Activated naive CD4-positive, alpha-beta T cell treated with anti-CD3 and anti-CD28 coated beads, Interleukin-2, amount 50 U/mL, for 72 hours (primary cell): ENCODE data around the gene DHRS7B. TPM values are rescaled to one million over a fixed set of nuclear protein-coding genes. Genes with fewer than 3 reads are reported as not detected.
A peak's percentile ranks its signal among the peaks of the same experiment; 100 is the strongest.
"Not testable (repeated sequence)": the region's sequence is repeated elsewhere in the genome, so short reads cannot be mapped to it uniquely, and the experiment has no call there.

ENCODE experiments used
- ATAC-seq, 2 donors: fragments of 150-1000 bp; cut with Tn5 transposase; 2 replicates each; pipeline ENCODE4 v1.10.0; 2021; ENCODE audit warnings: mild to moderate bottlenecking in 2 of 2, moderate library complexity in 2 of 2
- DNase-seq, 2 donors: peaks; one replicate each; pipeline ENCODE4 v3.0.0; 2021 to 2022; ENCODE audit warnings: low spot score in 2 of 2
- H3K27ac Mint-ChIP-seq, 2 donors: one replicate each; pipeline ENCODE4 v1.8.0; 2022; ENCODE audit warnings: mild to moderate bottlenecking in 2 of 2, mixed read lengths in 2 of 2
- H3K36me3 Mint-ChIP-seq, 2 donors: one replicate each; pipeline ENCODE4 v1.8.0; 2022; ENCODE audit warnings: mixed read lengths in 2 of 2
- H3K9me3 Mint-ChIP-seq, 2 donors: one replicate each; pipeline ENCODE4 v1.8.0; 2022; ENCODE audit warnings: mixed read lengths in 2 of 2
- total RNA-seq, 2 donors: library from RNA; stranded (reverse); gene quantifications; one replicate each; pipeline ENCODE4 v1.2.3, GENCODE V29; 2022

The DHRS7B gene, protein sequence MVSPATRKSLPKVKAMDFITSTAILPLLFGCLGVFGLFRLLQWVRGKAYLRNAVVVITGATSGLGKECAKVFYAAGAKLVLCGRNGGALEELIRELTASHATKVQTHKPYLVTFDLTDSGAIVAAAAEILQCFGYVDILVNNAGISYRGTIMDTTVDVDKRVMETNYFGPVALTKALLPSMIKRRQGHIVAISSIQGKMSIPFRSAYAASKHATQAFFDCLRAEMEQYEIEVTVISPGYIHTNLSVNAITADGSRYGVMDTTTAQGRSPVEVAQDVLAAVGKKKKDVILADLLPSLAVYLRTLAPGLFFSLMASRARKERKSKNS
- total RNA-seq, result 10 to 100 TPM; 15.8 to 16.5 TPM

DNA sequence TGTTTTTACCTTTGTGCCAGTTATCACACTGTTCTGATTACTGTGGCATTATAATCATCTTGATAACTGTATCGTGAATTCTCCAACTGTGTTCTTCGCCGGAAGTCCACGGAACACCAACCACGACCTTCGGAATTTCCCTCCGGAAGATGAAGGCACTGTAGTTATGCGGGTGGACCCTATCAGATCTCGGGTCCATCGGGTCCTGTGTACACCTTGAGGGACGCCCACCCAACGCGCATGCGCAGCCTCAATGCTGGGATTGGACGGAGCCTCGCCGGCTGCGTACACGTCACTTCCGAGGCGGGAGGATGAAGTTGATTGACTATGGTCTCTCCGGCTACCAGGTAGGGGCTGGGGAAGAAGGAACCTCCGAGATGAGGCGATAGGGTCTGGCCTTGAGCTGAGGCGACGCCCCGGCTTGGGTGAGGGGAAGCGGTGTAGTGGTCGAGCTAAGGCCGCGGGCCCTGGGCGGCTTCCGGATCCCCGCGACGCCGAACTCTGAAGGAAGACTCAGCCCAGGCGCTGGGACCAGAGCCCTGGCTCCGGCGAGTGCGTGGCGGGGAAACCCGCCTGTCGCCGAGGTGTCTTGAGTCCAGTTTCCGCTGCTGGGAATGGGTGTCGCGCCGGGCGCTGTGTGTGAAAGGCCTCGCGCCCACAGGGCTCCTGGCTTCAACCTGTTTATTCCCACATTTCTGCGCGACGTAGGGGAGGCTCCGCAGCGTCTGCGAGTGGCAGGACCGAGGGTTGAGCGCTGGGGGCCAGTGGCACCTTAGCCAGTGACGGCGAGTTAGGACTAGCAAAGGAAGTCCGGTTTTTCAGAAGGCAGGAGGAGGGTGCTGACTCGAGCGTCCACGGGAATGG lies at the start of gene DHRS7B:
TSS of gene DHRS7B (plus strand) at position 320 of the 864 bp plus-strand sequence. CDS start at position 328, 8 bp downstream.
- DNase-seq (peak; percentile 95 to 98), ATAC-seq (peak; percentile 96)
- Mint-ChIP-seq H3K9me3 (no peaks in the 10 kb centered on the region), H3K36me3 (peaks cover 13 to 14% of the 10 kb centered on the region in 2 donors), H3K27ac (peak within 1 kb of the TSS; percentile 93 to 95)

DNA sequence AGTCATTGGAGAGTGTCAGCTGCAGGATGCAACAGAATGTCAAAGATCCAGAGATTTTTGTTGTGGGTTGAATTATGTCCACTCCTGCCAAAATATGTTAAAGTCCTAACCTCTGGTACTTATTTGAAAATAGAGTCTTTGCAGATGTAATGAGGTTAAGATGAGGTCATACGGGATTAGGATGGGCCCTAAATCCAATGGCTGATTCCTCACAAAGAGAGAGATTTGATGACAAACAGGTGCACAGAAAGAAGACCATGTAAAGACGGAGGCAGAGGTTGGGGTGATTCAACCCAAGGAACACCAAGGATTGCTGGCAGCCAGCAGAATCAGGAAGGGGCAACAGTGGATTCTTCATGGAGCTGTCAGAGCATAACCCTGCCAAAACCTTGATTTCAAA lies 49.5 kb upstream of the DHRS7B start:
- DNase-seq, result no peak
- H3K9me3 Mint-ChIP-seq, result no peaks in the 10 kb centered on the region
- H3K27ac Mint-ChIP-seq, result no peak overlapping the region
- no peak for ATAC-seq
- no peaks in the 10 kb centered on the region for H3K36me3 Mint-ChIP-seq

DNA sequence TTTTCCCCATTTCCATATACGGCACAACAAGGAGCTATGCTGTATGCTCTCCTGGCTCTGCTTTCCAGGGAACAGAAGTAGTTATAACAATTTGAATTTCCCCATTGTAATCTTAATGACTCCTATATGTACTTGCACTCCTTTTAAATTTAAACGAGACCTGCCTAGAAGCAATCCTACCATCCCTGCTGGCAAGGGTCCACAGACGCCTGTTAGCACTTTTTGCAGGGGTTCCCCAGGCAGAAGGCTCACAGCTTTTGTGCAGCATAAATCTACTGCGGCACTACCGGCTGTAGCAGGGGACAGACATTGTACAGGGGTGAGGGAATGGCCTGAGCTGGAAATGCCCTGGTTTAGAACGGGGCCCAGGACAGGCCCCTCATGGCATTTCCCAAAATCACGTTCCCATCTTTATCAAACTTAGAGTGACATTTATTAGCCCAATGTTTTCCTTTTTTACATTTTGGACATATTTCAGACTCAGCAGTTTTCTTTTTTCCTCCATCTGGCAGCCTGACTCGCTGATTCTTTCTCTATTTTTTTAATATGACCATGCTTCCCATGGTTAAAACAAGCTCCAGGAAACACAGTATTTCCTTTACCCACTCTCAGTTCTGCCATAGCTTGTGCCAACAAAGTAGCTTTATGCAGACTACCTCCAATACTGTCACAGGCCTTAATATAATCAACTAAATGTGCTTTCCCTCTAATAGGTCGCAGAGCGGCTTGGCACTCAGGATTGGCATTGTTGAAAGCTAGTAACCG lies 48.6 kb upstream of the DHRS7B start:
- DNase-seq (no peak), ATAC-seq (no peak)
- Mint-ChIP-seq H3K9me3 (no peaks in the 10 kb centered on the region), H3K27ac (no peak overlapping the region), H3K36me3 (no peaks in the 10 kb centered on the region)

DNA sequence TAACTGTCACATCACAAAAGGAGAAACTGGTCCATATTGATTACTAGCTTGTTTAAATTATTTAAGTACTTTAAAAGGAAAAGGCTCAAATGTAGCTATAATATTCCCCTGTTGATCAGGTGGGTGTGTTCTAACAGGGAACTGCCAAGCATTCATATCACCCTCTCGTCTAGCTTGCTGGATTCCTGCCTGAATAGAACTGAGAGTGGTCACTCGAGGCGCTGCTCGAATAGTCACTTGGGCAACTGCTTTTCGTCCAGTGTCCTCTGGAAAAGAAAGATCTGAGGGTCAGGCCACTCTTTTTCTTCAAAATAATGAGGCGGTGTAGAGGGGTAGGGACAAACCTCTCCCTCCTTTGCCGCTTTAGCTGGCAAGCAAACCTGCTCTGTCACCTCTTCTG lies 47.6 kb upstream of the DHRS7B start:
- no peak overlapping the region for H3K27ac Mint-ChIP-seq
- no peak for ATAC-seq
- DNase-seq, result no peak
- H3K9me3 Mint-ChIP-seq, result no peaks in the 10 kb centered on the region
- no peaks in the 10 kb centered on the region for H3K36me3 Mint-ChIP-seq

DNA sequence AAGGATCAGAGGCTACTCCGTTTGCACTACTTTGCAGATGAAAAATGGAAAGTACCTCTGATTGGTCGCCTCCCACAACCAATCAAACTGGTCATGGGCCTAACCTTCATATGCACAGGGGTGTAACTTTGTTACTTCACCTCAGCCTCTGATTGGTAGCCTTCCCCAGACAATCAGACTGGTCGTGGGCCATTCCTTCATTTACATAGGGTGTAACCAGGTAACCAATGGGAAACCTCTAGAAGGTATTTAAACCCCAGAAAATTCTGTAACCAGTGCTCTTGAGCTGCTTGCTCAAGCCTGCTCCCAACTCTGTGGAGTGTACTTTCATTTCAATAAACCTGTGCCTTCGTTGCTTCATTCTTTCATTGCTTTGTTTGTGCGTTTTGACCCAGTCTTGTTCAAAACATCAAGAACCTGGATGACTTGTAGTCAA lies 44.7 kb upstream of the DHRS7B start:
- DNase-seq, result no peak
- no peaks in the 10 kb centered on the region for H3K9me3 Mint-ChIP-seq
- no peaks in the 10 kb centered on the region for H3K36me3 Mint-ChIP-seq
- ATAC-seq, result no peak
- no peak overlapping the region for H3K27ac Mint-ChIP-seq

DNA sequence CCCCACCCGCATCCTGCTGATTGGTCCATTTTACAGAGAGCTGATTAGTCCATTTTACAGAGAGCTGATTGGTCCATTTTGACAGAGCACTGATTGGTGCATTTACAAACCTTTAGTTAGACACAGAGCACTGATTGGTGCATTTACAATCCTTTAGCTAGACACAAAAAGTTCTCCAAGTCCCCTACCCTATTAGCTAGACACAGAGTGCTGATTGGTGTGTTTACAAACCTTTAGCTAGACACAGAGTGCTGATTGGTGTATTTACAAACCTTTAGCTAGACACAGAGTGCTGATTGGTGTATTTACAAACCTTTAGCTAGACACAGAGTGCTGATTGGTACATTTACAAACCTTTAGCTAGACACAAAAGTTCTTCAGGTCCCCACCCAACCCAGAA lies 41.5 kb upstream of the DHRS7B start:
- H3K9me3 Mint-ChIP-seq, H3K36me3 Mint-ChIP-seq, ATAC-seq: not testable (repeated sequence)

DNA sequence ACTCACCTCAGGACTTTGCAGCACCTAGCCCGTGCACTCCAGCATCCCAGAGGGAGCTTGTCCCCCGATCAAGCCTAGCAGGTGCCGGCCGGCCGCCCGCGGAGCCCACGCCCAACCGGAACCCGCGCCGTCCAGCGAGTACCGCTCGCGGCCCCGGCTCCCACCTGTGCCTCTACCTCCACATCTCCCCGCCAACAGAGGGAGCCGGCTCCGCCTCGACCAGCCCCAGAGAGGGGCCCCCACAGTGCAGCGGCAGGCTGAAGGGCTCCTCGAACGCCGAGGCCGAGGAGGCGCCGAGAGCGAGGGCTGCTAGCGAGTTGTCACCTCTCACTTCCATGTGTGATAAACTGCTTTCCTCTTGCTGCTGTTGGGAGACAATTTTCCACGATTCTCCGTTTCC lies 41.1 kb upstream of the DHRS7B start:
- H3K27ac Mint-ChIP-seq, result no peak overlapping the region
- no peak for DNase-seq
- H3K36me3 Mint-ChIP-seq, result no peaks in the 10 kb centered on the region
- ATAC-seq, result no peak
- no peaks in the 10 kb centered on the region for H3K9me3 Mint-ChIP-seq

More for the DNA sequence above, 41.5 kb upstream of the DHRS7B start:
- not testable (repeated sequence) for DNase-seq, H3K27ac Mint-ChIP-seq

DNA sequence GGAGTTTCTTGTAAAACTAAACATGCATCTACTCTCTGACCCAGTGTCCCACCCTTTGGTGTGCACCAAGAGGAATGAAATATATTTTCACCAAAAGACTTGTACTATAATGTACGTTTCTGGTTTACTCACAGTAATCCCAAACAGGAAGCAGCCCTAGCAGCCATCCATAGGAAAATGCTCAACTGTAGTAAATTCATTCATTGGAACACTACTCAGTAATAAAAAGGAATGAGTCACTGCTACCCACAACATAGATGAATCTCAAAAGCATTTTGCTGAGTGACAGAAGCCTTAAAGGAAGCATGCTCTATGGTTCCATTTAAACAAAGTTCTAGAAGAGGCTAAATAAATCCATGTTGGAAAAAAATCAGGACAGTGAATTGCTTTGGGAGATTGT lies 37.6 kb upstream of the DHRS7B start:
- no peak for DNase-seq
- no peaks in the 10 kb centered on the region for H3K9me3 Mint-ChIP-seq
- no peaks in the 10 kb centered on the region for H3K36me3 Mint-ChIP-seq
- no peak overlapping the region for H3K27ac Mint-ChIP-seq
- peak; percentile 53 to 70 for ATAC-seq

DNA sequence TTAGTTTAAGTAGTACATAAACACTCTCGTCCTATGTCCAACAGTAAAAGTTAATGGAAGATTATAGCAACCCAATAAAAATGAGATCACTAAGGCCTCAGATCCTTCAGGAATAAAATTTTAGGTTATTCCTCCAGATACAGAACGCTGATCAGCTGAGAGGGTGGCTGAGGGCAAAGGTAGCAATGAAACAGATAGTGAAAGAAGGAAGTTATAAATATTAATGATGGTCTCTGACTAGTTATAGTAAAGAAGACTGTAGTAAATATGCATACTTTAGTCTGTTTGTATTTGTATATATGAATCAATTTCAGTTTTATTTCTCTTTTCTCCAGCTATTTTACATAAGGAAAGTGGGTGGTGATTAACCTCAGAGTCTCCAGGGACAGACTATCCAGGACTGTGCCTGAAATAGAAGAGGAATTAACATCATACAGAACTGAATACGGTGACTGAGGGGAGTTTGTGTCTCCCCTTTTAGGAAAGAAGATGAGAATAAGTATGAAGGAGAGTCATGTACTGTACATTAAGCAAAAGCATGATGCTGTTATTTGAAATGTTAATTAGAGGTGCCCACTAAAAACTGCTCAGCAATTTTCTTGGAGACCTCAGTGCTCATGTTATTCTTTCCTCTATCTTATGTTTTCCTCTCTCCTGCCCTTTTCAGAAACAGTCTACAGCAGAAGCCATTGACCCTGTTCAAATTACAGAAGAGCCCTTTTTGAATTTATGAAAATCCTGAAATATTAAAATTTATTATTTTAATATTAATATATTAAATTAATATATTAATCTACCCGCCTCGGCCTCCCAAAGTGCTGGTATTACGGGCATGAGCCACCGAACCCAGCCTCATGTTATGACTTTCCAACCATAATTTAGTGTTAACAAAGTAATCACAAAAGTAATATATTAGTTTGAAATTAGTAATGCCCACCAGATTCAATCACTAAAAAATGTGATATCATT lies 36.5 kb upstream of the DHRS7B start:
- H3K27ac Mint-ChIP-seq, result no peak overlapping the region
- DNase-seq (no peak), ATAC-seq (no peak)
- no peaks in the 10 kb centered on the region for H3K36me3 Mint-ChIP-seq
- no peaks in the 10 kb centered on the region for H3K9me3 Mint-ChIP-seq

DNA sequence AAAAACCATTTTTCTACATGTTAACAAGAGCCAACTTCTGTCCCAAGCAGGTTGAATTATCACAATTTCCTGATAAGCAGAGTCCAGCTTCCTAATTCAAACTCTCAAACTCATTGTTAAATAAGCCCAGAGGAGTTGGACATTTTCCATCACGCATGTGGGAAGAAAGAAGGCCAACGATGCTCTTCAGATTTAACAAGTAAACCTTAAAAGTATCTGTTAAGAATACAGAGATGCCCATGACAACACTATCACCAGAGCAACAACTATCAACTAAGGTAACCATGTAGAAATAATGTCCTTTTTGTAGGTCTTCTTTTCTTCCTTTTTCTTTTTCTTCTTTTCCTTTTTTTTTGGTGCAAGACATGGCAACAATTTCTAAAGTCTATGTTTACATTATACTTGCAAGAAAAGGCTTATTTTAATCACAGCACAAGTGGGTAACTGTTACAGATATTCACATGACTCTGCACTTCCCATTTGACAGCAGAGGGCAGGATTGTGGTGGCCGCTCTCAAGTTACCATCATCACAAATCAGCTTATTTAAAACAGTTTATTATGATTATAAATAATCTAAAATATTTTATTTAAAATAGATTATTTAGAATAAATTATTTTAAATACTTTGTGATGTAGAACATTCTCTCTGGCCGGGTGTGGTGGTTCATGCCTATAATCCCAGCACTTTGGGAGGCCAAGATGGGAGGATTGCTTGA lies 35.7 kb upstream of the DHRS7B start:
- no peak overlapping the region for H3K27ac Mint-ChIP-seq
- DNase-seq, result no peak

DNA sequence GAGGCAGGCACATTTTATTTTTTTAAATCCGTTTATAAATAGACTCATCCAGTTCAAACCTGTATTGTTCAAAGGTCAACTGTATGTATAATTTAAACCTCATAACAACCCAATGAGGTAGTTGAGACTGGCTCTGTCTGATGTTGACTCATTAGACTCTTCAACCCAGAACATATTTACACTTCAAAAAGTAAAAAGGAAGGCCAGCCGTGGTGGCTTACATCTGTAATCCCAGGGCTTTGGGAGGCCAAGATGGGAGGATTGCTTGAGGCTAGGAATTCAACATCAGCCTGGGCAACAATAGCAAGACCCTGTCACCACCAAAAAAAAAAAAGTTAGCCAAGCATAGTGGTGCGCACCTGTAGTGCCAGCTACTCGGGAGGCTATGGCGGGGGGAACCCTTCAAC lies 32.5 kb upstream of the DHRS7B start:
- ATAC-seq, result no peak
- Mint-ChIP-seq H3K9me3 (no peaks in the 10 kb centered on the region), H3K27ac (no peak overlapping the region), H3K36me3 (peaks cover 0 to 5% of the 10 kb centered on the region in 2 donors)
- DNase-seq, result no peak

More for the DNA sequence above, 35.7 kb upstream of the DHRS7B start:
- H3K36me3 Mint-ChIP-seq, result no peaks in the 10 kb centered on the region
- H3K9me3 Mint-ChIP-seq, result no peaks in the 10 kb centered on the region
- no peak for ATAC-seq

DNA sequence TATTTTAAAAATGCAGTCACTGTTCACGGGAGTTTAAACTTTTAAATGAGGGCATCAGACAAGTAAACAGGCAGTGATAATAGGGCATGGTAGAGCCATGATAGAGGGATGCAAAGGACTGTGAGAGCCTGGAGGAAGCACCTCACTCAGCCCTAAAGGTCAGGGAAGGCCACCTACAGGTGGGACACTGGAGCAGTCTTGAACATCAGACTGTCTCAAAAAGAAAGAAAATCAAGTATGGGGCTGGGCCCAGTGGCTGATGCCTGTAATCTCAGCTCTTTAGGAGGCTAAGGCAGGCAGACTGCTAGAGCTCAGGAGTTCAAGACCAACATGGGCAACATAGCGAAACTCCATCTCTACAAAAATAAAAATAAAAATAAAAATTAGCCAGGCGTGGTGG lies 31.0 kb upstream of the DHRS7B start:
- DNase-seq, result no peak
- ATAC-seq, result no peak
- Mint-ChIP-seq H3K36me3 (peaks cover 0 to 5% of the 10 kb centered on the region in 2 donors), H3K9me3 (no peaks in the 10 kb centered on the region), H3K27ac (no peak overlapping the region)

DNA sequence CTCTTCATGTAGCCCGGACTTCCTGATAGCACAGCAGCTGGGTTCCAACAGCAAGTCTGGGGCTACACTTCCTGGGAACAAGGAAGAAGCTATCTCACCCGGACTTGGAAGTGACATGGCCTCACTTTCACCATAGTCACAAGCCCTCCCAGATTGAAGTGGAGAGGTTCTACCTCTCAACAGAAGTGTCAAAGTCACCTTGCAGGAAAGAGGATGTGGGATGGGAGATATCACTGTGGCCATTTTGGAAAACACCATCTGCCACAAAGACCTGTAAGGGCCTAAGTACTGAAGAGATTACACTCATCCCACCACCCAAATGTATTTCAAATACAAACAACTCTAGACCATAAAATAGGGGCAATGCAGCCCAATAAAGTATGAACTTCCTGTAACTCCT lies 29.9 kb upstream of the DHRS7B start:
- H3K36me3 Mint-ChIP-seq, result peaks cover 0 to 5% of the 10 kb centered on the region in 2 donors

DNA sequence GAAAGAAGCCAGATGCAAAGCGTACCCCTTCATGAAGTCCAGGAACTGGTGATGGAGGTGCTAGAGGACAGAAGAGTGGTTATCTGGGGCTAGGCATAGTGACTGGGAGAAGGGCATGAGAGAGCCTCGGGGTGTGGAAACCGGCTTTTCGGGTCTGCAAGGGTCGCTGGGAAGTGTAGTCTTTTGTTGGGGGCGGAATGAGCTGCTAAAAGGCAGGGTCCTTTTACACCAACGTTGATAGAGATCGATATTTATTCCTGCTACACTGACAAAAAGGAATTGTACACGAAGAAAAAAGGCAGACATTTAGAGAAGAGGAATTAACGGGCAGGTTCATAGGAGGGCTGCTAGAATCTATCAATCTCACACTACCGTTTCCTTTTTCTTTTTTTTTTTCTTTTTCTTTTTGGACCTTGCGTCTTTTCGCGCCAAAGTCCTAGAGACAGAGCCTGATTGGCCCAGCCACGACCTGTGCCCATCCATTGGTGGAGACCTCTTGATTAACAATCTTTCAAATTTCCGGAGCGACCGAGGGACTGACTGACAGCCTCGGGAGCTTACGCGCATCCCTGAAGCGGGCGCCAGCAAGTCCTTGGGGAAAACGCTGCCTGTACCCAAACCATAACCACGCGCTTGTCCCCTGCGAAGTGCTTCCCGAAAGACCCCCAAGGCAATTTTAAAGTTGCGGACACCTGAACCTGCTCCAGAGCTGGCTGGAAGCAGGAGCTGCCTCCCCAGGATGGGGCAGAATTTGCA lies 27.7 kb upstream of the DHRS7B start:
- peak; percentile 76 to 82 for DNase-seq
- Mint-ChIP-seq H3K27ac (peak overlapping the region; percentile 92 to 99), H3K36me3 (peaks cover 0 to 5% of the 10 kb centered on the region in 2 donors), H3K9me3 (no peaks in the 10 kb centered on the region)
- peak; percentile 99 for ATAC-seq

More for the DNA sequence above, 29.9 kb upstream of the DHRS7B start:
- Mint-ChIP-seq H3K9me3 (no peaks in the 10 kb centered on the region), H3K27ac (peak overlapping the region in 1 of 2 donors; percentile 45)
- DNase-seq, result no peak
- ATAC-seq, result no peak

DNA sequence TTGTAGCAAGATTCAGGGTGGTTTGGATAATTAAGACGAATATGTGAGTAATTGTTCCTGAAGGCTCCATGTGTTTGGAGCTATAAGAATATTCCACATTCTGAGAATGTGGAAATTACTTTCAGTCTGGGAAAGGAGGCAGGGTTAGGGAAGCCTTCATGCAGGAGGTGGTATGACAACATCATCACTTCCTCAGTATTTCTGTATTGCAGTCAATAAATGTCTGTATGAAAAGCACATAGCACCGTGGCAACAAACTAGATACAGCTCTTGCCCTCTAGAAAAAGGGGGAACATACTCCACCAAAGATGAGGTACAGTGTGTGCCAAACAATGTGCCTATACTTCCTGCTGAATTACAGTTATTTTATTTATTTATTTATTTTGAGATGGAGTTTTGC lies 26.1 kb upstream of the DHRS7B start:
- no peak for DNase-seq
- H3K27ac Mint-ChIP-seq, result no peak overlapping the region
- peaks cover 0 to 5% of the 10 kb centered on the region in 2 donors for H3K36me3 Mint-ChIP-seq
- no peak for ATAC-seq
- no peaks in the 10 kb centered on the region for H3K9me3 Mint-ChIP-seq
